ENCODE data around the gene CACTIN. TPM values are rescaled to one million over a fixed set of nuclear protein-coding genes. Genes with fewer than 3 reads are reported as not detected.

The CACTIN gene
- total RNA-seq, 2 donors from 2014 or later = 38.2 to 52.8 TPM

- peaks cover 0 to 6% of the 10 kb centered on the region in 2 donors for H3K36me3 ChIP-seq
- intact Hi-C loops (cut with DNase I) = no loop called here
- no peak for DNase-seq (ENCODE audit: low spot score)
- H3K4me3 ChIP-seq = no peak overlapping the region
- H3K4me1 ChIP-seq (replicated peaks) = peaks cover under 1% of the 10 kb centered on the region
- H3K9me3 ChIP-seq = no peaks in the 10 kb centered on the region
- WGBS = 78% methylated on average over 19 of the region's 19 CpGs
- H3K27me3 ChIP-seq (replicated peaks; ENCODE audit: insufficient read depth) = no peaks in the 10 kb centered on the region
- no peak for TF ChIP-seq CTCF (IDR thresholded peaks at IDR 0.05)
- no peak for TF ChIP-seq POLR2AphosphoS5 (IDR thresholded peaks at IDR 0.05)
- TF ChIP-seq POLR2A (IDR thresholded peaks at IDR 0.05) = no peak
- no peak overlapping the region for H3K27ac ChIP-seq
Measured at GRCh38 chr19:3620145-3620816, 6.3 kb downstream of the CACTIN start.

- intact Hi-C loops (cut with DNase I) = loop anchor here (5.0 to 10.0 kb wide), 2 partner anchors 72 to 315 kb away; no protein-coding TSS in a partner anchor
- 71% methylated on average over 17 of the region's 17 CpGs for WGBS
- no peak overlapping the region for H3K27ac ChIP-seq
- no peak for DNase-seq (ENCODE audit: low spot score)
- H3K27me3 ChIP-seq (replicated peaks; ENCODE audit: insufficient read depth) = no peaks in the 10 kb centered on the region
- peaks cover 0 to 6% of the 10 kb centered on the region in 2 donors for H3K36me3 ChIP-seq
- H3K4me3 ChIP-seq = no peak overlapping the region
- H3K9me3 ChIP-seq = no peaks in the 10 kb centered on the region
- TF ChIP-seq CTCF (IDR thresholded peaks at IDR 0.05) (no peak), POLR2AphosphoS5 (IDR thresholded peaks at IDR 0.05) (no peak), POLR2A (IDR thresholded peaks at IDR 0.05) (no peak)
- no peaks in the 10 kb centered on the region for H3K4me1 ChIP-seq (replicated peaks)
Measured at GRCh38 chr19:3619631-3620012, 7.0 kb downstream of the CACTIN start.

- no peak overlapping the region for H3K27ac ChIP-seq
- peaks cover 0 to 6% of the 10 kb centered on the region in 2 donors for H3K36me3 ChIP-seq
- TF ChIP-seq CTCF (IDR thresholded peaks at IDR 0.05) = peak in 1 of 4 experiments; percentile 29
- no peak for TF ChIP-seq POLR2A (IDR thresholded peaks at IDR 0.05)
- H3K4me3 ChIP-seq = no peak overlapping the region
- no peak for DNase-seq (ENCODE audit: low spot score)
- no peaks in the 10 kb centered on the region for H3K9me3 ChIP-seq
- WGBS = 88% methylated on average over 31 of the region's 31 CpGs
- intact Hi-C loops (cut with DNase I) = loop anchor here (5.0 to 10.0 kb wide), 2 partner anchors 72 to 314 kb away; no protein-coding TSS in a partner anchor
- H3K4me1 ChIP-seq (replicated peaks) = no peaks in the 10 kb centered on the region
- no peaks in the 10 kb centered on the region for H3K27me3 ChIP-seq (replicated peaks; ENCODE audit: insufficient read depth)
Measured at GRCh38 chr19:3618811-3619630, 7.6 kb downstream of the CACTIN start.

GRCh38 chr19:3618144-3618810, 8.3 kb downstream of the CACTIN start:
- DNase-seq (ENCODE audit: low spot score) = peak; percentile 48
- no peak overlapping the region for H3K27ac ChIP-seq
- H3K27me3 ChIP-seq (replicated peaks; ENCODE audit: insufficient read depth) = no peaks in the 10 kb centered on the region
- 59% methylated on average over 20 of the region's 31 CpGs for WGBS
- no peaks in the 10 kb centered on the region for H3K4me1 ChIP-seq (replicated peaks)
- no peak overlapping the region for H3K4me3 ChIP-seq
- no peaks in the 10 kb centered on the region for H3K9me3 ChIP-seq
- intact Hi-C loops (cut with DNase I) = loop anchor here (5.0 to 10.0 kb wide), 2 partner anchors 71 to 313 kb away; no protein-coding TSS in a partner anchor
- peaks cover 0 to 6% of the 10 kb centered on the region in 2 donors for H3K36me3 ChIP-seq
- no peak for TF ChIP-seq POLR2A (IDR thresholded peaks at IDR 0.05)
- TF ChIP-seq POLR2AphosphoS5 (IDR thresholded peaks at IDR 0.05) = peak; percentile 46
- peak; percentile 79 to 95 (median 92) for TF ChIP-seq CTCF (IDR thresholded peaks at IDR 0.05)
